K562 (cell line): ENCODE measurements around the gene TMEM147. TPM values are rescaled to one million over a fixed set of nuclear protein-coding genes. Genes with fewer than 3 reads are reported as not detected.

Experiments used
- BHLHE40 ChIP-seq: IDR thresholded peaks from 2 replicates; pipeline ENCODE4 v1.6.1; 2011; ENCODE audit warnings: low read length, improper control_type of control experiment
- BRF2 ChIP-seq: IDR thresholded peaks from 3 replicates; pipeline ENCODE4 v1.6.1; 2011; ENCODE audit warnings: borderline replicate concordance, mild to moderate bottlenecking; ENCODE audit not compliant: insufficient read length, insufficient read depth
- EGR1 ChIP-seq: fragments of 450-650 bp; conservative IDR thresholded peaks from 2 replicates; pipeline ENCODE4 v1.6.1; 2017; ENCODE audit warnings: mild to moderate bottlenecking
- ERF ChIP-seq: fragments of 450-650 bp; formaldehyde crosslinking; IDR thresholded peaks from 2 replicates; pipeline ENCODE4 v1.4.0; 2020; ENCODE audit warnings: mild to moderate bottlenecking, mixed read lengths
- FUS ChIP-seq: fragments of 200-400 bp; formaldehyde crosslinking; optimal IDR thresholded peaks from 2 replicates; pipeline ENCODE3; 2017; ENCODE audit warnings: low read depth, low read length
- NELFE ChIP-seq: IDR thresholded peaks from 2 replicates; pipeline ENCODE4 v1.6.1; 2011; ENCODE audit warnings: mild to moderate bottlenecking; ENCODE audit not compliant: insufficient read depth, insufficient read length
- NRF1 ChIP-seq, 2 experiments: fragments of 450-650 bp; IDR thresholded peaks in 1 of 2; conservative IDR thresholded peaks in 1 of 2; 2 replicates each; pipeline ENCODE4 v1.6.1; 2014; ENCODE audit warnings: mild to moderate bottlenecking in 2 of 2
- RBM25 ChIP-seq: fragments of 200-400 bp; formaldehyde crosslinking; IDR thresholded peaks from 2 replicates; pipeline ENCODE4 v1.6.1; 2018; ENCODE audit warnings: low read length, low read depth, moderate library complexity; ENCODE audit not compliant: severe bottlenecking
- REST ChIP-seq, 2 experiments: fragments of 450-650 bp; formaldehyde crosslinking in 1 of 2; IDR thresholded peaks; 2 replicates each; pipeline versions ENCODE4 v1.4.0 to v1.6.1; 2014 to 2020; ENCODE audit warnings: mild to moderate bottlenecking in 2 of 2, borderline replicate concordance in 1 of 2, low read depth in 1 of 2
- SRF ChIP-seq, 2 experiments: fragments of 250-450, 450-650 bp in 1 of 2; sonication (Bioruptor Pico) in 1 of 2; sonication (generic) in 1 of 2; formaldehyde crosslinking; IDR thresholded peaks; 2 replicates each; pipeline versions ENCODE4 v1.5.0 to v1.5.1; 2020 to 2022; ENCODE audit warnings: mild to moderate bottlenecking in 1 of 2, missing genetic modification reagents in 1 of 2
- TCF7L2 ChIP-seq: fragments of 150-350 bp; IDR thresholded peaks from 2 replicates; pipeline ENCODE4 v1.6.1; 2016; ENCODE audit warnings: low read depth, mild to moderate bottlenecking, low read length, moderate library complexity
- VEZF1 ChIP-seq: fragments of 200-800 bp; sonication (Bioruptor generic); IDR thresholded peaks from 2 replicates; pipeline ENCODE4 v1.6.1; 2017; ENCODE audit warnings: missing genetic modification characterization, missing compliant biosample characterization
- ZBTB7A ChIP-seq: IDR thresholded peaks from 2 replicates; pipeline ENCODE4 v1.6.1; 2011; ENCODE audit warnings: low read depth, mild to moderate bottlenecking, low read length, moderate library complexity, borderline replicate concordance; ENCODE audit not compliant: control insufficient read depth
- ZNF12 ChIP-seq: sonication (generic); formaldehyde crosslinking; IDR thresholded peaks from 2 replicates; pipeline ENCODE4 v1.4.0; 2020; ENCODE audit warnings: mild to moderate bottlenecking, missing genetic modification reagents
- ZNF561 ChIP-seq: fragments of 450-650 bp; formaldehyde crosslinking; conservative IDR thresholded peaks from 2 replicates; pipeline ENCODE4 v1.4.0; 2020; ENCODE audit warnings: mild to moderate bottlenecking, moderate library complexity
- polyA plus RNA-seq, 8 experiments: library from polyadenylated mRNA; depleted of rRNA in 4 of 8; stranded (reverse) in 5 of 8; unstranded in 3 of 8; fragments of >200 nt; fragmentation: Nextera tagmentation in 2 of 8; fragmentation: Illumina TruSeq in 1 of 8; extraction: Ambion mirVana in 2 of 8; extraction: Trizol in 1 of 8; gene quantifications; 2 replicates each; pipeline versions ENCODE4 v1.2.1 to v1.2.3, GENCODE V29; 2011 to 2014; ENCODE audit warnings: inconsistent platforms in 1 of 8, missing spikeins in 1 of 8
- total RNA-seq, 7 experiments: library from RNA; depleted of rRNA in 6 of 7; stranded (reverse); fragments of >200 nt in 6 of 7; fragmentation: Illumina TruSeq in 2 of 7; extraction: Trizol in 2 of 7; gene quantifications; 2 replicates each; pipeline versions ENCODE4 v1.2.1 to v1.2.3, GENCODE V29; 2011 to 2021; ENCODE audit warnings: low replicate concordance in 1 of 7

TMEM147 gene
- total and polyA plus RNA-seq, 9 of the 15 experiments (the other 6 are each of a cell fraction or from before 2014, with no cell fraction given) = 73.8 to 194 (median 142) TPM

- TF ChIP-seq BRF2 (no peak), NELFE (no peak), EGR1 (peak; percentile 57), ZBTB7A (peak; percentile 95), REST (IDR thresholded peaks at IDR 0.05; ENCODE audit: borderline replicate concordance) (peak; percentile 13; the same call in 1 of the 2 replicates), REST (CRISPR knock-in tag; IDR thresholded peaks at IDR 0.05; ENCODE audit: low read depth) (no peak), ERF (CRISPR knock-in tag) (no peak), BHLHE40 (peak; percentile 34; the same call in 1 of the 2 replicates), FUS (no peak), ZNF12 (CRISPR knock-in tag) (0 out of 2 replicates have a peak, but pooled peaks have one; percentile 39), VEZF1 (peak; percentile 85), ZNF561 (CRISPR knock-in tag) (no peak), RBM25 (no peak), SRF (CRISPR knock-in tag; IDR thresholded peaks at IDR 0.05) (no peak), NRF1 (conservative IDR thresholded peaks at IDR 0.05 in 1 of 2, IDR thresholded peaks at IDR 0.05 in 1 of 2) (peak; percentile 67 to 68), TCF7L2 (0 out of 2 replicates have a peak, but pooled peaks have one; percentile 36)
Measured at GRCh38 chr19:35557539-35558399, 12.3 kb downstream of the TMEM147 start (continued).
